ENCODE measurements around the gene B3GNT9. TPM values are rescaled to one million over a fixed set of nuclear protein-coding genes. Genes with fewer than 3 reads are reported as not detected.

Gene B3GNT9
- total RNA-seq, 1 experiment from 2014 or later: 6.8 TPM

DNA sequence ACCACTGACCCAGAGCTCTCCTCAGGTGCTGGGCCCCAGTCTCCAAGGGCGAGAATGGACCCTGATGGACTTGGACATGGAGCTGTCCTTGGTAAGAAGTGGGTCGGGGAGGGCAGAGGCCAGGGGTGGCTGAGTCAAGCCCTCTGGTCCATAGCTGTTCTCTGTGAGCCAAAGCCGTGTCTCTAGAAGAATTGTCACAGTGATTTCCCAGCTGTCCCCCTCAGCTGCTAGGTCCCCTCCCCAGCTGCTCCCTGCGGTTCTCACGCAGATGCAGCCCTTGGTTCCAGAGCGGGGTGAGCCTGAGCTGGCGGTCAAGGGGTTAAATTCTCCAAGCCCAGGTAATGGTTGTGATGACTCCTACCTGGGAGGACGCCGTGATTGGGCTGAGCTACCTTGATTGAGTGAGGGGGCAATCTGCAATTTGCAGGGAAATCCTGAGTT is 18.2 kb upstream of the B3GNT9 start:
- intact Hi-C loops (cut with micrococcal nuclease; ENCODE audit: unreplicated experiment): no loop called here
- Mint-ChIP-seq H3K27ac (ENCODE audit: unreplicated experiment) (no peak overlapping the region), H3K27me3 (ENCODE audit: unreplicated experiment) (no peaks in the 10 kb centered on the region), H3K4me1 (ENCODE audit: low read depth, unreplicated experiment) (peaks cover 32% of the 10 kb centered on the region), H3K4me3 (ENCODE audit: low read depth, unreplicated experiment) (no peak overlapping the region), H3K9me3 (ENCODE audit: low read depth, unreplicated experiment) (no peaks in the 10 kb centered on the region), H3K36me3 (ENCODE audit: insufficient read depth, unreplicated experiment) (peaks cover 45% of the 10 kb centered on the region)
- CTCF ChIA-PET: interaction anchor here (0.6 to 0.7 kb wide), 2 partner anchors 8 to 16 kb away, joined by 3 read pairs; no protein-coding TSS in a partner anchor
- DNase-seq: no peak
- TF ChIP-seq, protein P1, sequence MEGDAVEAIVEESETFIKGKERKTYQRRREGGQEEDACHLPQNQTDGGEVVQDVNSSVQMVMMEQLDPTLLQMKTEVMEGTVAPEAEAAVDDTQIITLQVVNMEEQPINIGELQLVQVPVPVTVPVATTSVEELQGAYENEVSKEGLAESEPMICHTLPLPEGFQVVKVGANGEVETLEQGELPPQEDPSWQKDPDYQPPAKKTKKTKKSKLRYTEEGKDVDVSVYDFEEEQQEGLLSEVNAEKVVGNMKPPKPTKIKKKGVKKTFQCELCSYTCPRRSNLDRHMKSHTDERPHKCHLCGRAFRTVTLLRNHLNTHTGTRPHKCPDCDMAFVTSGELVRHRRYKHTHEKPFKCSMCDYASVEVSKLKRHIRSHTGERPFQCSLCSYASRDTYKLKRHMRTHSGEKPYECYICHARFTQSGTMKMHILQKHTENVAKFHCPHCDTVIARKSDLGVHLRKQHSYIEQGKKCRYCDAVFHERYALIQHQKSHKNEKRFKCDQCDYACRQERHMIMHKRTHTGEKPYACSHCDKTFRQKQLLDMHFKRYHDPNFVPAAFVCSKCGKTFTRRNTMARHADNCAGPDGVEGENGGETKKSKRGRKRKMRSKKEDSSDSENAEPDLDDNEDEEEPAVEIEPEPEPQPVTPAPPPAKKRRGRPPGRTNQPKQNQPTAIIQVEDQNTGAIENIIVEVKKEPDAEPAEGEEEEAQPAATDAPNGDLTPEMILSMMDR (IDR thresholded peaks at IDR 0.05; ENCODE audit: unreplicated experiment): no peak
- BruUV-seq (replicated peaks): no TSS peak

DNA sequence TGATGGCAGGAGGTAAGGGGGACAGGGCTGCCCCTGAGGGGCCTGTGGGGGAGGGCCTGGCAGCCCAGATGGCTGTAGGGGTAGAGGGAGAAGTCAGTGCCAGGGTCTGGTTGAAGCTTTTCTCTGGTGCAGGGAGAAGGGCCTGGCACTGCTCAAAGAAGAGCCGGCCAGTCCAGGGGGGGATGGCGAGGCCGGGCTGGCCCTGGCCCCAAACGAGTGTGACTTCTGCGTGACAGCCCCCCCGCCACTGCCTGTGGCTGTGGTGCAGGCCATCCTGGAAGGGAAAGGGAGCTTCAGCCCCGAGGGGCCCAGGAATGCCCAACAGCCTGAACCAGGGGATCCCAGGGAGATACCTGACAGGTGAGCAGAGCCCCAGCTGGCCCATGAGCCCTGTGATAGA is 16.8 kb upstream of the B3GNT9 start:
- peaks cover 19% of the 10 kb centered on the region for H3K4me1 Mint-ChIP-seq (ENCODE audit: low read depth, unreplicated experiment)
- no TSS peak for BruUV-seq (replicated peaks)
- CTCF ChIA-PET: interaction anchor here (0.7 kb wide), 1 partner anchor 361 kb away, joined by 3 read pairs; the partner anchor contains the start of gene RIPOR1
- no peaks in the 10 kb centered on the region for H3K27me3 Mint-ChIP-seq (ENCODE audit: unreplicated experiment)
- no peak for DNase-seq
- H3K9me3 Mint-ChIP-seq (ENCODE audit: low read depth, unreplicated experiment): no peaks in the 10 kb centered on the region
- TF ChIP-seq, protein P1 (IDR thresholded peaks at IDR 0.05; ENCODE audit: unreplicated experiment): no peak
- H3K27ac Mint-ChIP-seq (ENCODE audit: unreplicated experiment): no peak overlapping the region
- peaks cover 35% of the 10 kb centered on the region for H3K36me3 Mint-ChIP-seq (ENCODE audit: insufficient read depth, unreplicated experiment)
- H3K4me3 Mint-ChIP-seq (ENCODE audit: low read depth, unreplicated experiment): no peak overlapping the region
- intact Hi-C loops (cut with micrococcal nuclease; ENCODE audit: unreplicated experiment): no loop called here

DNA sequence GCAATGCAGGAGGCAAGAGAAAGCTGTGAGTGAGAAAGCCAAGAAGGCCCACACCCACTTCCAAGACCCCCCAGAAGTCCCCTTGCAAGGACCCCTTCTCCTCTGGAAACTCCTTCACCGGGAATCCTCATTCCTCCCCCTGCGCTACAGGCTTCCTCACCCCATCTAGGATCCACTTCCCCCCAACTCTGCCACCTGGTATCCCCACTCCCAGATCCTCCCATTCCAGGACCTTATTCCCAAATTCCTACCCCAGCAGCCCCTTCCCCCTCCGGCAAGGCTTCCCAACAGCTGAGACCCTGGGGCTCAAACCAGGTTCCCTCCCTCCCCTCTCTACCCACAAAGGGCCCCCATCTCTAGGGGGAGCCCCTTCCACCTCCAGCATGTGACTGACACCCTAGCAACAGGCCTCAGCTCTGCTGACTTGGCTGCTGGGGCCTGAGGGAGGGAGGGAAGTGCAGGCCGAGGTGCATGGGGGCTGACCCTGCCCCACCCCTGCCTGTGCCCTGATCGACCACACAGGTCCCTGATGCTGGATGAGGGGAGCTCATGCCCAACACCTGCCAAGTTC is 15.9 kb upstream of the B3GNT9 start:
- peaks cover 35% of the 10 kb centered on the region for H3K36me3 Mint-ChIP-seq (ENCODE audit: insufficient read depth, unreplicated experiment)
- no peaks in the 10 kb centered on the region for H3K9me3 Mint-ChIP-seq (ENCODE audit: low read depth, unreplicated experiment)
- BruUV-seq (replicated peaks): no TSS peak
- CTCF ChIA-PET: interaction anchor here (0.6 kb wide), 1 partner anchor 160 kb away, joined by 10 read pairs; the partner anchor contains the start of genes KCTD19 and LRRC36
- TF ChIP-seq, protein P1 (IDR thresholded peaks at IDR 0.05; ENCODE audit: unreplicated experiment): no peak
- peaks cover 19% of the 10 kb centered on the region for H3K4me1 Mint-ChIP-seq (ENCODE audit: low read depth, unreplicated experiment)
- H3K27me3 Mint-ChIP-seq (ENCODE audit: unreplicated experiment): no peaks in the 10 kb centered on the region
- no peak overlapping the region for H3K27ac Mint-ChIP-seq (ENCODE audit: unreplicated experiment)
- intact Hi-C loops (cut with micrococcal nuclease; ENCODE audit: unreplicated experiment): no loop called here
- H3K4me3 Mint-ChIP-seq (ENCODE audit: low read depth, unreplicated experiment): no peak overlapping the region
- DNase-seq: no peak

DNA sequence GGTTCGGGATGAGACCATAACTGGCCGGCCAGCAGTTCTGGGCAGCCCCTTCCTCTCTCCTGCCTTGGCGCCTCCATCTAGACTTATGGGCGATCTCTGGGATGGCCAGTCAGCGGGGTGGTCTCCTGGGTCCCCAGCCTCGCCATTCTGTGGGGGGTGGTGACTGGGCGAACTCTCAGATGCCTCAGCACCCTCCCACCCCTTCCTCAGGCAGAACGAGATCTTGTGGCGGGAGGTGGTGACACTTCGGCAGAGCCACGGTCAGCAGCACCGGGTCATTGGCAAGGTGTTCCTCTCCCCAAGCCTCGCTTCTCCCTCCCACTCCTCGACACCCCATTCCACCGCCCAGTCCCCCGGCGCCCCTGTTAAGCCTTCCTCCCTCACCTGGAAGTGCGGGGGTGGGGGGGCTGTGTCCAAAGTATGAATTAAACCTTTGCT is 15.3 kb upstream of the B3GNT9 start:
- BruUV-seq (replicated peaks): no TSS peak
- Mint-ChIP-seq H3K9me3 (ENCODE audit: low read depth, unreplicated experiment) (no peaks in the 10 kb centered on the region), H3K27ac (ENCODE audit: unreplicated experiment) (no peak overlapping the region), H3K36me3 (ENCODE audit: insufficient read depth, unreplicated experiment) (peaks cover 36% of the 10 kb centered on the region), H3K4me1 (ENCODE audit: low read depth, unreplicated experiment) (peaks cover 14% of the 10 kb centered on the region), H3K27me3 (ENCODE audit: unreplicated experiment) (no peaks in the 10 kb centered on the region), H3K4me3 (ENCODE audit: low read depth, unreplicated experiment) (no peak overlapping the region)
- CTCF ChIA-PET: interaction anchor here (1.0 kb wide), 1 partner anchor 27 kb away, joined by 5 read pairs; no protein-coding TSS in a partner anchor
- TF ChIP-seq, protein P1 (IDR thresholded peaks at IDR 0.05; ENCODE audit: unreplicated experiment): no peak
- no peak for DNase-seq
- intact Hi-C loops (cut with micrococcal nuclease; ENCODE audit: unreplicated experiment): no loop called here

Measured in Calu3 (cell line).